SIG-M5 treated with dmso at 0.1 percent for 504 hours (cell line): Measurements from ENCODE around the gene RECK.
A peak's percentile ranks its signal among the peaks of the same experiment; 100 is the strongest.

Experiments used
- DNase-seq: peaks from one replicate; lab custom pipeline; 2025; ENCODE audit not compliant: unreplicated experiment; lab: John Stamatoyannopoulos, UW

Gene RECK

GRCh38 chr9:36025746-36026145 lies 11.0 kb upstream of the RECK start:
- DNase-seq, result no peak

- no peak for DNase-seq
These were observed 7.5 kb upstream of the RECK start for GRCh38 chr9:36029202-36029601.

- DNase-seq, result peak; percentile 80
These were observed 6.8 kb upstream of the RECK start for GRCh38 chr9:36029765-36030528.

- no peak for DNase-seq
These were observed 5.8 kb upstream of the RECK start for GRCh38 chr9:36030871-36031270.

- DNase-seq, result no peak
These were observed 4.7 kb upstream of the RECK start for GRCh38 chr9:36031774-36032555.

GRCh38 chr9:36033788-36034187 lies 2.9 kb upstream of the RECK start:
- DNase-seq, result no peak

- DNase-seq, result no peak
These were observed 2.5 kb upstream of the RECK start for GRCh38 chr9:36034234-36034633.

- DNase-seq, result no peak
These were observed 1.7 kb upstream of the RECK start for GRCh38 chr9:36035006-36035405.

- no peak for DNase-seq
These were observed 397 bp upstream of the RECK start for GRCh38 chr9:36036253-36036779.

GRCh38 chr9:36037549-36038122 lies 923 bp downstream of the RECK start:
- peak; percentile 34 for DNase-seq

GRCh38 chr9:36039121-36039520 lies 2.4 kb downstream of the RECK start:
- DNase-seq, result no peak

GRCh38 chr9:36039696-36040095 lies 3.0 kb downstream of the RECK start:
- DNase-seq, result no peak

GRCh38 chr9:36040271-36040925 lies 3.7 kb downstream of the RECK start:
- DNase-seq, result no peak

- peak; percentile 61 for DNase-seq
These were observed 4.8 kb downstream of the RECK start for GRCh38 chr9:36041506-36041905.

- no peak for DNase-seq
These were observed 8.9 kb downstream of the RECK start for GRCh38 chr9:36045610-36046009.

- no peak for DNase-seq
These were observed 10.2 kb downstream of the RECK start for GRCh38 chr9:36046923-36047322.

GRCh38 chr9:36049408-36049807 lies 12.7 kb downstream of the RECK start:
- DNase-seq, result no peak

- no peak for DNase-seq
These were observed 13.8 kb downstream of the RECK start for GRCh38 chr9:36050476-36050875.

- no peak for DNase-seq
These were observed 14.6 kb downstream of the RECK start for GRCh38 chr9:36051317-36051716.

- DNase-seq, result no peak
These were observed 17.3 kb downstream of the RECK start for GRCh38 chr9:36053971-36054370.

- no peak for DNase-seq
These were observed 20.2 kb downstream of the RECK start for GRCh38 chr9:36056896-36057295.
